GM12878 (cell line): ENCODE results near the gene NOS1. TPM values are rescaled to one million over a fixed set of nuclear protein-coding genes. Genes with fewer than 3 reads are reported as not detected.

Source experiments
- DPF2 ChIP-seq: fragments of 450-650 bp; IDR thresholded peaks from 2 replicates; pipeline ENCODE4 v1.6.1; 2017; ENCODE audit warnings: mild to moderate bottlenecking
- KLF5 ChIP-seq: fragments of 450-650 bp; IDR thresholded peaks from 2 replicates; pipeline ENCODE4 v1.6.1; 2014; ENCODE audit warnings: mild to moderate bottlenecking; ENCODE audit not compliant: partially characterized antibody
- MTA2 ChIP-seq: fragments of 450-650 bp; IDR thresholded peaks from 2 replicates; pipeline ENCODE4 v1.6.1; 2016; ENCODE audit warnings: low read depth, mild to moderate bottlenecking, moderate library complexity
- NBN ChIP-seq: fragments of 450-650 bp; IDR thresholded peaks from 2 replicates; pipeline ENCODE4 v1.6.1; 2016
- PKNOX1 ChIP-seq: fragments of 450-650 bp; IDR thresholded peaks from 2 replicates; pipeline ENCODE4 v1.6.1; 2016; ENCODE audit warnings: mild to moderate bottlenecking
- RCOR1 ChIP-seq: conservative IDR thresholded peaks from 2 replicates; pipeline ENCODE4 v1.6.1; 2012; ENCODE audit warnings: low read depth, low read length, improper control_type of control experiment
- RELB ChIP-seq: fragments of 450-650 bp; IDR thresholded peaks from 2 replicates; pipeline ENCODE4 v1.6.1; 2017; ENCODE audit warnings: low read depth, mild to moderate bottlenecking, moderate library complexity
- SREBF2 ChIP-seq: IDR thresholded peaks from 2 replicates; pipeline ENCODE4 v1.6.1; 2012; ENCODE audit warnings: mild to moderate bottlenecking, low read length
- SUPT20H ChIP-seq: IDR thresholded peaks from 2 replicates; pipeline ENCODE4 v1.6.1; 2011; ENCODE audit warnings: low read depth, mild to moderate bottlenecking, low read length, moderate library complexity, borderline replicate concordance; ENCODE audit not compliant: control insufficient read depth
- WRNIP1 ChIP-seq: IDR thresholded peaks from 2 replicates; pipeline ENCODE4 v1.6.1; 2011; ENCODE audit warnings: low read depth, low read length, improper control_type of control experiment, borderline replicate concordance
- ZZZ3 ChIP-seq: IDR thresholded peaks from 2 replicates; pipeline ENCODE4 v1.6.1; 2011; ENCODE audit warnings: low read depth; ENCODE audit not compliant: control insufficient read depth, insufficient read length
- polyA plus RNA-seq, 11 experiments: library from polyadenylated mRNA; depleted of rRNA in 4 of 11; unstranded in 6 of 11; stranded (reverse) in 5 of 11; fragments of >200 nt; fragmentation: Nextera tagmentation in 4 of 11; fragmentation: Illumina TruSeq in 1 of 11; extraction: Ambion mirVana in 4 of 11; extraction: Trizol in 1 of 11; gene quantifications; 1 replicate in 1 of 11; 2 replicates in 10 of 11; pipeline versions ENCODE4 v1.2.1 to v1.2.3, GENCODE V29; 2011 to 2016; ENCODE audit warnings: inconsistent platforms in 2 of 11, missing spikeins in 2 of 11, low read depth in 1 of 11
- total RNA-seq, 4 experiments: library from RNA; depleted of rRNA in 3 of 4; stranded (reverse); fragments of >200 nt in 3 of 4; fragmentation: Illumina TruSeq in 1 of 4; extraction: Trizol in 1 of 4; gene quantifications; 2 replicates each; pipeline versions ENCODE4 v1.2.1 to v1.2.3, GENCODE V29; 2013 to 2021

The NOS1 gene
- total and polyA plus RNA-seq, 10 of the 15 experiments (the other 5 are each of a cell fraction or from before 2014, with no cell fraction given): under 0.01 to 0.04 (median 0.01) TPM; not detected in 7

- TF ChIP-seq ZZZ3: no peak
- no peak for TF ChIP-seq NBN
- TF ChIP-seq MTA2: no peak
- TF ChIP-seq PKNOX1: no peak
- TF ChIP-seq SUPT20H: no peak
- TF ChIP-seq RELB: no peak
- no peak for TF ChIP-seq WRNIP1
- no peak for TF ChIP-seq RCOR1
- no peak for TF ChIP-seq DPF2
- no peak for TF ChIP-seq SREBF2
- no peak for TF ChIP-seq KLF5
- TF ChIP-seq, all 136 proteins: peak for 0
These were observed 134.3 kb downstream of the NOS1 start (continued) for GRCh38 chr12:117227000-117227653.
